Esophagus squamous epithelium (tissue), 5 donors: ENCODE measurements around the gene SLC23A3. TPM values are rescaled to one million over a fixed set of nuclear protein-coding genes. Genes with fewer than 3 reads are reported as not detected.
A peak's percentile ranks its signal among the peaks of the same experiment; 100 is the strongest.

Source experiments
- DNase-seq: peaks from one replicate; lab custom pipeline; 2025; lab: John Stamatoyannopoulos, UW
- H3K27ac ChIP-seq, 4 donors: fragments of 200-600 bp; sonication (generic); one replicate each; pipeline ENCODE4 v1.5.1; 2016 to 2019; ENCODE audit warnings: mild to moderate bottlenecking in 1 of 4
- H3K27me3 ChIP-seq, 4 donors: fragments of 200-600 bp; sonication (generic); 1 replicate in 3 of 4; 2 replicates in 1 of 4; pipeline versions ENCODE4 v1.5.1 to v1.6.0; 2017 to 2021; ENCODE audit warnings: antibody characterized with exemption in 1 of 4
- H3K36me3 ChIP-seq, 3 donors: fragments of 200-600 bp; sonication (generic); one replicate each; pipeline ENCODE4 v1.5.1; 2016 to 2019
- H3K4me1 ChIP-seq, 3 donors: fragments of 200-600 bp; sonication (generic); one replicate each; pipeline ENCODE4 v1.5.1; 2017 to 2019
- H3K4me3 ChIP-seq, 4 donors: fragments of 200-600 bp; sonication (generic); 1 replicate in 3 of 4; 2 replicates in 1 of 4; pipeline ENCODE4 v1.5.1; 2016 to 2019; ENCODE audit warnings: mild to moderate bottlenecking in 2 of 4, moderate library complexity in 1 of 4
- H3K9me3 ChIP-seq, 3 donors: fragments of 200-600 bp; sonication (generic); one replicate each; pipeline ENCODE4 v1.5.1; 2016 to 2019
- CTCF ChIP-seq, 6 experiments: fragments of 450-650 bp in 4 of 6; fragments of 200-600 bp in 2 of 6; sonication (generic) in 2 of 6; IDR thresholded peaks; one replicate each; pipeline ENCODE4 v1.5.1; 2016 to 2019; ENCODE audit warnings: antibody characterized with exemption in 6 of 6, mild to moderate bottlenecking in 4 of 6, moderate library complexity in 4 of 6
- POLR2A ChIP-seq, 4 donors: fragments of 450-650 bp; IDR thresholded peaks; one replicate each; pipeline ENCODE4 v1.6.1; 2017; ENCODE audit warnings: antibody characterized with exemption in 4 of 4, mild to moderate bottlenecking in 4 of 4, moderate library complexity in 3 of 4
- WGBS, 2 donors: methylation state at CpG; one replicate each; pipeline ENCODE4 v1.1.5; 2018; 5-methylcytosine and 5-hydroxymethylcytosine counted together
- intact Hi-C: fragments of 100-400 bp; cut with DNase I; formaldehyde crosslinking; loops from one replicate; pipeline ENCODE4 v1.15.0; 2022
- total RNA-seq, 4 donors: library from RNA; depleted of rRNA; stranded (reverse); fragments of >200 nt; gene quantifications; one replicate each; pipeline ENCODE4 v1.1.0, GENCODE V29; 2016
- donor health status: DM: yes; HTN: yes; CAD: no.

The SLC23A3 gene
- total RNA-seq, 4 donors from 2014 or later, result 0.82 to 1.7 (median 1.3) TPM

- no peak for TF ChIP-seq CTCF (IDR thresholded peaks at IDR 0.05)
- no peak for TF ChIP-seq POLR2A (IDR thresholded peaks at IDR 0.05)
- Histone ChIP-seq H3K27ac (no peak overlapping the region), H3K9me3 (no peaks in the 10 kb centered on the region), H3K36me3 (peaks cover 0 to under 1% (median 0%) of the 10 kb centered on the region in 3 donors), H3K27me3 (no peaks in the 10 kb centered on the region), H3K4me3 (no peak overlapping the region), H3K4me1 (peaks cover 4 to 17% (median 5%) of the 10 kb centered on the region in 3 donors)
- intact Hi-C loops, result loop anchor here (5.0 to 10.0 kb wide), 2 partner anchors 52 to 134 kb away; partner anchors contain the start of gene ABCB6
- 89 to 93% methylated on average over 5 to 6 of the region's 6 CpGs for WGBS, 2 donors
- DNase-seq, result no peak
These were observed 6.7 kb downstream of the SLC23A3 start for GRCh38 chr2:219163156-219163555.

GRCh38 chr2:219161097-219161496, 8.7 kb downstream of the SLC23A3 start:
- Histone ChIP-seq H3K27ac (peak overlapping the region; percentile 87 to 98 (median 97)), H3K9me3 (no peaks in the 10 kb centered on the region), H3K27me3 (no peaks in the 10 kb centered on the region), H3K36me3 (peaks cover 0 to 21% (median 0%) of the 10 kb centered on the region in 3 donors), H3K4me3 (peak overlapping the region; percentile 59 to 88 (median 84)), H3K4me1 (peaks cover 4 to 17% (median 5%) of the 10 kb centered on the region in 3 donors)
- DNase-seq, result no peak
- TF ChIP-seq POLR2A (IDR thresholded peaks at IDR 0.05) (no peak), CTCF (IDR thresholded peaks at IDR 0.05) (no peak)
- 65 to 69% methylated on average over 4 of the region's 4 CpGs for WGBS, 2 donors
- intact Hi-C loops, result loop anchor here (5.0 to 10.0 kb wide), 2 partner anchors 54 to 136 kb away; partner anchors contain the start of gene ABCB6

- Histone ChIP-seq H3K9me3 (no peaks in the 10 kb centered on the region), H3K27ac (peak within 1 kb of the TSS; percentile 87 to 98 (median 97)), H3K4me1 (peaks cover 4 to 17% (median 5%) of the 10 kb centered on the region in 3 donors), H3K36me3 (peaks cover 0 to 28% (median 0%) of the 10 kb centered on the region in 3 donors), H3K4me3 (peak within 1 kb of the TSS; percentile 59 to 88 (median 84)), H3K27me3 (no peaks in the 10 kb centered on the region)
- TF ChIP-seq CTCF (IDR thresholded peaks at IDR 0.05) (peak; percentile 98 to 99 (median 98)), POLR2A (IDR thresholded peaks at IDR 0.05) (peak in 1 of 4 donors; percentile 64)
- WGBS, 2 donors, result 0% methylated on average over 6 to 10 of the region's 70 CpGs
- intact Hi-C loops, result loop anchor here (5.0 to 10.0 kb wide), 2 partner anchors 54 to 137 kb away; partner anchors contain the start of gene ABCB6
- peak; percentile 77 for DNase-seq
These were observed 9.4 kb downstream of the SLC23A3 start, which contains the start of gene NHEJ1 for GRCh38 chr2:219160186-219161017. Gene NHEJ1 (minus strand): TSS chr2:219160815. CDS start chr2:219158362, 2,453 bp downstream.

GRCh38 chr2:219159771-219160185, 10.1 kb downstream of the SLC23A3 start:
- Histone ChIP-seq H3K9me3 (no peaks in the 10 kb centered on the region), H3K27ac (peak overlapping the region; percentile 87 to 98 (median 97)), H3K27me3 (no peaks in the 10 kb centered on the region), H3K4me1 (peaks cover 4 to 17% (median 5%) of the 10 kb centered on the region in 3 donors), H3K36me3 (peaks cover 0 to 30% (median 0%) of the 10 kb centered on the region in 3 donors), H3K4me3 (peak overlapping the region; percentile 59 to 88 (median 84))
- intact Hi-C loops, result loop anchor here (5.0 to 10.0 kb wide), 2 partner anchors 55 to 138 kb away; partner anchors contain the start of gene ABCB6
- DNase-seq, result no peak
- 8 to 15% methylated on average over 18 of the region's 18 CpGs for WGBS, 2 donors
- no peak for TF ChIP-seq POLR2A (IDR thresholded peaks at IDR 0.05)
- no peak for TF ChIP-seq CTCF (IDR thresholded peaks at IDR 0.05)
